Natural killer cell treated with Interleukin-12 subunit alpha and Interleukin-12 subunit beta and Interleukin-15 and Interleukin-18, amount 100 ng/mL, for 72 hours (primary cell): Measurements from ENCODE around the gene APOF. TPM values are rescaled to one million over a fixed set of nuclear protein-coding genes. Genes with fewer than 3 reads are reported as not detected.
"Not testable (repeated sequence)": the region's sequence is repeated elsewhere in the genome, so short reads cannot be mapped to it uniquely, and the experiment has no call there.

Experiments
- ATAC-seq, 2 donors: fragments of 150-1000 bp; cut with Tn5 transposase in 1 of 2; sonication (Bioruptor Pico), chemical (Tn5 transposase) in 1 of 2; 2 replicates each; pipeline ENCODE4 v1.10.0; 2021
- DNase-seq: peaks from one replicate; pipeline ENCODE4 v3.0.0; 2022; ENCODE audit warnings: low spot score
- H3K27ac Mint-ChIP-seq, 2 donors: 1 replicate in 1 of 2; 2 replicates in 1 of 2; pipeline ENCODE4 v1.8.0; 2022; ENCODE audit warnings: mixed read lengths in 2 of 2, mild to moderate bottlenecking in 1 of 2, moderate library complexity in 1 of 2
- H3K27me3 Mint-ChIP-seq, 2 donors: 1 replicate in 1 of 2; 2 replicates in 1 of 2; pipeline ENCODE4 v1.8.0; 2022; ENCODE audit warnings: mixed read lengths in 2 of 2
- H3K36me3 Mint-ChIP-seq: one replicate; pipeline ENCODE4 v1.8.0; 2022; ENCODE audit warnings: mixed read lengths
- H3K4me1 Mint-ChIP-seq, 2 donors: 1 replicate in 1 of 2; 2 replicates in 1 of 2; pipeline ENCODE4 v1.8.0; 2022; ENCODE audit warnings: low read depth in 2 of 2, mixed read lengths in 2 of 2, mild to moderate bottlenecking in 1 of 2
- H3K4me3 Mint-ChIP-seq: one replicate; pipeline ENCODE4 v1.8.0; 2022; ENCODE audit warnings: mixed read lengths
- H3K9me3 Mint-ChIP-seq: 2 replicates; pipeline ENCODE4 v1.8.0; 2022; ENCODE audit warnings: mixed read lengths
- total RNA-seq, 2 donors: library from RNA; stranded (reverse); gene quantifications; one replicate each; pipeline ENCODE4 v1.2.3, GENCODE V29; 2022

The APOF gene
- total RNA-seq, 2 donors from 2014 or later = not detected

- Mint-ChIP-seq H3K27ac (peak overlapping the region; percentile 100), H3K36me3 (no peaks in the 10 kb centered on the region), H3K4me1 (peaks cover 24 to 26% of the 10 kb centered on the region in 2 donors), H3K9me3 (no peaks in the 10 kb centered on the region), H3K27me3 (no peaks in the 10 kb centered on the region), H3K4me3 (peak overlapping the region; percentile 94)
- ATAC-seq (peak; percentile 1 to 13), DNase-seq (no peak)
These were observed 29.4 kb downstream of the APOF start for GRCh38 chr12:56333197-56333678.

DNA sequence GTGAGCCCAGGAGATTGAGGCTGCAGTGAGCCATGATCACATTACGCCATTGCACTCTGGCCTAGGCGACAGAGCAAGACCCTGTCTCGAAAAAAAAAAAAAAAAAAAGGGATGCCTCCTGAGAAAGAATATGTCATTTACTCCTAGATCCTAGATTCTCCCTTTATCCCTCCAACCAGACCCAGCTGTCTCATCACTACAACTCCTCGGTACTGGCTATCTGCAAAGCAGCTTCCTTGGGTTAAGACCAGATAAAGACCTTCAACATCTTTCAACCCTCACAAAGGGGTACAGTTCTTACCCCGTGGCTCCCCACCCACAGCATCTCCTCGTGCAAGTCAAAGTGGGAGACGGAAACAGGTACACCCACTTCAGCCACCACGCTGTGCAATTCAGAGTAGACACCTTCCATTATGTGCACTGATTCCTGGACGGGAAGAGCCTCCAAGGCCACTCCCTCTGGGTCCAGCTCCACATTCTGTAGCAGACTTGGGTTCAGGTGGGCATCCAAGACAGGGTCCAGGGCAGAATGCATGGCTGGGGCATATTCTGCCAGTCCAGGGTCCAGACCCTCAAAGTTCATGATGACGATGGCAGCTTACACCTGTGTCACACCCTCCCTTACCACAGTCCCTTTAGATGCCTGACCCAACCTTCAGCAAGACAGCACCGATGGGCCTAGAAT is 30.0 kb downstream of the APOF start:
- no peak for DNase-seq
- H3K4me3 Mint-ChIP-seq = peak overlapping the region; percentile 94
- no peaks in the 10 kb centered on the region for H3K9me3 Mint-ChIP-seq
- peak overlapping the region; percentile 100 for H3K27ac Mint-ChIP-seq
- ATAC-seq = no peak
- no peaks in the 10 kb centered on the region for H3K27me3 Mint-ChIP-seq
- no peaks in the 10 kb centered on the region for H3K36me3 Mint-ChIP-seq
- peaks cover 22 to 24% of the 10 kb centered on the region in 2 donors for H3K4me1 Mint-ChIP-seq

- H3K4me3 Mint-ChIP-seq = no peak overlapping the region
- DNase-seq (no peak), ATAC-seq (no peak)
- no peaks in the 10 kb centered on the region for H3K36me3 Mint-ChIP-seq
- H3K4me1 Mint-ChIP-seq = peaks cover 16 to 19% of the 10 kb centered on the region in 2 donors
- H3K27ac Mint-ChIP-seq = peak overlapping the region in 1 of 2 donors; percentile 19
- no peaks in the 10 kb centered on the region for H3K9me3 Mint-ChIP-seq
- H3K27me3 Mint-ChIP-seq = no peaks in the 10 kb centered on the region
These were observed 31.6 kb downstream of the APOF start for GRCh38 chr12:56330936-56331490.

DNA sequence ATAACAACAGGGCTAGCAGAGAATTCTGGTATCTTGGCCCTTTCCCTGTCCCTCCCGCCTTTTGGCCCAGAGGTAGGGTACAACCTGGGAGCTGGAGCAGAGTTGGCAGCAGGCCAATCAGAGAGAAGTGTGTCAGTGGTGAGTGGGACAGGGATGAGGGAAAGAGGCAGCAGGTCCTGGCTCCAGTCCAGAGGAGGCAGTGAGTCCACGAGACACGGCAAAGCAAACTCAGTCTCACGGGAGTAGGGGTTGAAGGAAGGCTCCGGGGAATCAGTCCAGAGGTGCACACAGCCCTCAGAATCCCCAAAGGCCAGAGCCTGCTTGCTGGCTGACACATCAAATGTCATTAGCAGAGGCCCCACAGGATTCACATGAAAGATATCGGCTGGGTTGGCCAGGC is 36.1 kb downstream of the APOF start:
- no peak for ATAC-seq
- Mint-ChIP-seq H3K4me1 (peaks cover 0 to 3% of the 10 kb centered on the region in 2 donors), H3K9me3 (no peaks in the 10 kb centered on the region), H3K27ac (no peak overlapping the region), H3K27me3 (no peaks in the 10 kb centered on the region), H3K4me3 (no peak overlapping the region), H3K36me3 (no peaks in the 10 kb centered on the region)
- DNase-seq = no peak

DNA sequence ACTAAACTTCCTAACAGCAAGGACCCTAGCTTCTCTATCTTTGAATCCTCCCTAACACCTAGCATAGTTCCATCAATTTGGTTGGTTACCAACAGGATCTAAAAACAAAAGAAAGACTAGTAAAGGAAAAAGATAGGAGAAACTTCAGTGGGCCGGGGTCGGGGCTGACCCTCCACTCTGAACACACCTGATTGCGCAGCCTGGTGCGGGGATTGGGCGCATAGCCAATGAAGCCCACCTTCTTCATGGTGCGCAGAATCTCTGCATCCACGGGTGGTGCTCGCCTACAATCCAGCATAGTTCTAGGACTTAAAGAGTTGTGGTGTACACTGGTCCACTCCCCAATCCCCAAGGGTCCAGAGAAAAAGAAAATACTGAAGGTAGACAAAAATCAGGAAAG is 36.5 kb downstream of the APOF start:
- Mint-ChIP-seq H3K27me3 (no peaks in the 10 kb centered on the region), H3K4me3 (no peak overlapping the region), H3K9me3 (no peaks in the 10 kb centered on the region)

GRCh38 chr12:56324206-56324605 is 38.5 kb downstream of the APOF start:
- no peak overlapping the region for H3K27ac Mint-ChIP-seq
- H3K27me3 Mint-ChIP-seq = no peaks in the 10 kb centered on the region
- H3K9me3 Mint-ChIP-seq = no peaks in the 10 kb centered on the region
- no peaks in the 10 kb centered on the region for H3K4me1 Mint-ChIP-seq
- DNase-seq (no peak), ATAC-seq (no peak)
- H3K36me3 Mint-ChIP-seq = no peaks in the 10 kb centered on the region
- no peak overlapping the region for H3K4me3 Mint-ChIP-seq

More for the DNA sequence above, 36.5 kb downstream of the APOF start:
- Mint-ChIP-seq H3K36me3 (no peaks in the 10 kb centered on the region), H3K27ac (no peak overlapping the region), H3K4me1 (no peaks in the 10 kb centered on the region)
- DNase-seq = no peak
- no peak for ATAC-seq

- ATAC-seq, H3K4me3 Mint-ChIP-seq, H3K9me3 Mint-ChIP-seq, H3K4me1 Mint-ChIP-seq, DNase-seq, H3K27me3 Mint-ChIP-seq, H3K27ac Mint-ChIP-seq, H3K36me3 Mint-ChIP-seq: not testable (repeated sequence)
These were observed 41.0 kb downstream of the APOF start for GRCh38 chr12:56321610-56322009.

DNA sequence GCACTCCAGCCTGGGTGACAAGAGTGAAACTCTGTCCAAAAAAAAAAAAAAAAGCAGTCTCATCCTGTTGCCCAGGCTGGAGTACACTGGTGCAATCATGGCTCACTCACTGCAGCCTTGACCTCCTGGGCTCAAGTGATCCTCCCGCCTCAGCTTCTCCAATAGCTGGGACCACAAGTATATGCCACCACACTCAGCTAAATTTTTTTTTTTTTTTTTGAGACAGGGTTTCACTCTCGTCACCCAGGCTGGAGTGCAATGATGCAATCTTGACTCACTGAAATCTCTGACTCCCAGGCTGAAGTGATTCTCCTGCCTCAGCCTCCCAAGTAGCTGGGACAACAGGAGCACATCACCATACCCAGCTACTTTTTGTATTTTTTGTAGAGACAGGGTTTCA is 41.6 kb downstream of the APOF start:
- no peaks in the 10 kb centered on the region for H3K27me3 Mint-ChIP-seq
- H3K36me3 Mint-ChIP-seq = no peaks in the 10 kb centered on the region
- no peaks in the 10 kb centered on the region for H3K4me1 Mint-ChIP-seq
- H3K27ac Mint-ChIP-seq = no peak overlapping the region
- ATAC-seq = no peak
- no peaks in the 10 kb centered on the region for H3K9me3 Mint-ChIP-seq
- no peak for DNase-seq
- H3K4me3 Mint-ChIP-seq = no peak overlapping the region

DNA sequence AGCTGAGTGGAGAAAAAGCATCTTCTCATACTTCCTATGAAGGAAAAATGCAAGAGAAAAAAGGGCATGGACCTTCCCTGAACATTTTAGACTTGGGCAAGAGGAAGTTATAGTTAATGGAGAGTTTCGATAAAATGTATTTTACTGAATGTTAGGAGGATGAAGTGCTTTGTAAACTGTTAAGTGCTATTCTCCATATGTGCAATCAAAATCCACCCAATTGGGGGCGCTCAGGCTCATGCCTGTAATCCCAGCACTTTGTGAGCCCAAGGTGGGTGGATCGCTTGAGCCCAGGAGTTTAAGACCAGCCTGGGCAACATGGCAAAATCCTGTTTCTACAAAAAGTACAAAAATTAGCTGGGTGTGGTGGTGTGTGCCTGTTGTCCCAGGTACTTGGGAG is 45.0 kb downstream of the APOF start:
- Mint-ChIP-seq H3K27ac (peak overlapping the region in 1 of 2 donors; percentile 35), H3K4me3 (no peak overlapping the region), H3K27me3 (no peaks in the 10 kb centered on the region), H3K4me1 (peaks cover 6 to 12% of the 10 kb centered on the region in 2 donors), H3K36me3 (peaks cover 5% of the 10 kb centered on the region), H3K9me3 (no peaks in the 10 kb centered on the region)
- ATAC-seq (no peak), DNase-seq (no peak)

GRCh38 chr12:56315622-56316473 is 46.8 kb downstream of the APOF start, which contains the start of gene CNPY2:
TSS of gene CNPY2 (minus strand) at chr12:56315988. CDS start at chr12:56315217, 771 bp downstream.
- DNase-seq = peak; percentile 95
- peak within 1 kb of the TSS; percentile 98 to 99 for H3K27ac Mint-ChIP-seq
- ATAC-seq = peak; percentile 96
- no peaks in the 10 kb centered on the region for H3K27me3 Mint-ChIP-seq
- H3K9me3 Mint-ChIP-seq = no peaks in the 10 kb centered on the region
- H3K36me3 Mint-ChIP-seq = peaks cover 5% of the 10 kb centered on the region
- H3K4me3 Mint-ChIP-seq = peak within 1 kb of the TSS; percentile 96
- peaks cover 6 to 12% of the 10 kb centered on the region in 2 donors for H3K4me1 Mint-ChIP-seq

DNA sequence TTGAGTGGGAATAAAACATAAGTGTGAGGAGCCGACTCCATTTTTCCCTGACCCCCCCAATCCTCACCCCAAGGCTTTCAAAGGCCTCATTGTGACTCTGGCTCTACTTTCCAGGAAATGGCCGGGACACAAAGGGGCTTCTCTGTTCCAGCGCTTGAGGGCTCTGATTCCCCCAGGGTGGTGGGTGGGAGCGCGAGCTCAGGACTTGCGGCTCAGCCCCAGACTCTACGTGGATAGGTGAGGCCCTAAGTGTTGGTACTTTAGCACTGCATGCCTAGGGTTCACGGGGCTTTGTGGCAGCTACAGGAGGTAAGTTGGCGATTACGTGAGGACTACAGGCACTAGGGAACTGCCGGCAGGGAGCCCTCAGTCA is 47.4 kb downstream of the APOF start:
- Mint-ChIP-seq H3K4me3 (peak overlapping the region; percentile 96), H3K27ac (peak overlapping the region; percentile 98 to 99), H3K36me3 (peaks cover 5% of the 10 kb centered on the region), H3K4me1 (peaks cover 6 to 12% of the 10 kb centered on the region in 2 donors), H3K27me3 (no peaks in the 10 kb centered on the region), H3K9me3 (no peaks in the 10 kb centered on the region)
- DNase-seq = no peak
- ATAC-seq = peak in 1 of 2 donors; percentile 0

DNA sequence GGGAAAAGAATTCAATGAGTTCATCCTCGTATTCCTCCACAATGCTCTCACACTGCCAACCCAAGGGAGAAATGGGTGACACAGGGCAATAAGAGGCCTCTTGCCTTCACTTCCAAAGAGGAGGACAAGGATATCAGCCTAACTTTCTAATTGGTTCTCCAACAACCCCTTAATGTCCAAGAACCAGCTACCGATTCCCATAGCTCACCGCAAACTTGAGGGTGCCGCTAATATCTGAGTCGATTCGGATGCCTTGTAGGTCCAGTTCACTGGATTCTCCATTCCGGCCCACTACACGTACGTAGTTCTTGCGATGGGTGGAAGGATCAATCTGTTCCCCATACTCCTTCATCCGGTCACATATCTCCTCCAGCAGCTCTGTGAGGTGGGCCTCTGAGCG is 51.7 kb downstream of the APOF start:
- Mint-ChIP-seq H3K36me3 (peaks cover 5% of the 10 kb centered on the region), H3K27ac (no peak overlapping the region)
- ATAC-seq = no peak

More for the DNA sequence above, 51.7 kb downstream of the APOF start:
- Mint-ChIP-seq H3K4me1 (peaks cover 6 to 12% of the 10 kb centered on the region in 2 donors), H3K27me3 (no peaks in the 10 kb centered on the region), H3K4me3 (no peak overlapping the region), H3K9me3 (no peaks in the 10 kb centered on the region)
- no peak for DNase-seq
